ENCODE data around the gene MIA. TPM values are rescaled to one million over a fixed set of nuclear protein-coding genes. Genes with fewer than 3 reads are reported as not detected.

The MIA gene
- total and polyA plus RNA-seq, 2 of the 4 experiments (the other 2 are of a cell fraction), result 0.44 TPM; not detected in 1

- dilution Hi-C loops (cut with HindIII; ENCODE audit: low sequenced_read_pairs, unreplicated experiment), result no loop called here
- in situ Hi-C loops (cut with MboI; ENCODE audit: low sequenced_read_pairs), result no loop called here
- H3K9me1 ChIP-seq (ENCODE audit: insufficient read depth, low read length), result peaks cover 3% of the 10 kb centered on the region; the same call in 1 of the 2 replicates
- no peak overlapping the region for H3K27ac ChIP-seq (ENCODE audit: insufficient read depth, low read length)
- H3K23ac ChIP-seq (ENCODE audit: low read depth, low read length), result no peak overlapping the region
- intact Hi-C loops (cut with micrococcal nuclease), result no loop called here
- no peak overlapping the region for H3K4ac ChIP-seq (ENCODE audit: low read depth, low read length)
- WGBS, 2 experiments (ENCODE audit: extremely low coverage in 2 of 2, insufficient read length in 1 of 2), result 33% methylated on average over 1 of the region's 1 CpG; no CpG with 5 or more reads in 1 of the 2 experiments
- no peaks in the 10 kb centered on the region for H3K4me1 ChIP-seq (ENCODE audit: control insufficient read depth, insufficient read depth, low read length)
- no peaks in the 10 kb centered on the region for H3K9me3 ChIP-seq (ENCODE audit: control insufficient read depth, insufficient read depth, low read length)
- peak overlapping the region; percentile 60 for H2AK9ac ChIP-seq (replicated peaks; ENCODE audit: low read depth, low read length, poor library complexity)
- H3K36me3 ChIP-seq (ENCODE audit: control insufficient read depth, insufficient read depth, low read length), result peaks cover 12% of the 10 kb centered on the region
- H4K20me1 ChIP-seq (ENCODE audit: insufficient read depth, low read length), result no peaks in the 10 kb centered on the region
- ChIA-PET CTCF (no interaction called here), POLR2A (ENCODE audit: unreplicated experiment) (no interaction called here)
- H3K9ac ChIP-seq (ENCODE audit: low read depth, low read length), result no peak overlapping the region
- no peak overlapping the region for H2AK5ac ChIP-seq (ENCODE audit: low read depth, low read length)
- no peak overlapping the region for H2BK5ac ChIP-seq (ENCODE audit: low read depth, low read length, poor library complexity, severe bottlenecking)
- H3K79me1 ChIP-seq (ENCODE audit: low read depth in 1 of 2, low read length in 2 of 2), result peaks cover 0 to 3% of the 10 kb centered on the region in 2 experiments; a peak in 2 of 4 replicates
- H3K56ac ChIP-seq (ENCODE audit: extremely low read depth, insufficient read depth, low read length), result no peak overlapping the region
- no peak for DNase-seq
- no peak overlapping the region for H2AFZ ChIP-seq (replicated peaks; ENCODE audit: low read length, poor library complexity)
- no peak overlapping the region for H3K4me3 ChIP-seq (ENCODE audit: insufficient read depth, low read depth, low read length)
- no peak overlapping the region for H3K14ac ChIP-seq (replicated peaks; ENCODE audit: low read depth, low read length)
- H2BK120ac ChIP-seq (ENCODE audit: low read depth, low read length), result no peak overlapping the region
- no peaks in the 10 kb centered on the region for H3K27me3 ChIP-seq (ENCODE audit: control insufficient read depth, insufficient read depth, low read length)
- no TSS peak for BruUV-seq (replicated peaks)
- H2BK15ac ChIP-seq (ENCODE audit: low read depth, low read length), result no peak overlapping the region
- no peak overlapping the region for H3K18ac ChIP-seq (ENCODE audit: low read depth, low read length)
- H3K4me2 ChIP-seq (ENCODE audit: low read depth, low read length), result no peak overlapping the region
- no peak for ATAC-seq (ENCODE audit: low read depth)
- no peak for TF ChIP-seq ELK1 (IDR thresholded peaks at IDR 0.05; ENCODE audit: borderline replicate concordance, low read depth, low read length)
- no peak for TF ChIP-seq RCOR1 (IDR thresholded peaks at IDR 0.05; ENCODE audit: insufficient replicate concordance, low read length)
- no peak for TF ChIP-seq BHLHE40 (IDR thresholded peaks at IDR 0.05; ENCODE audit: low read depth, low read length)
- TF ChIP-seq FOS (IDR thresholded peaks at IDR 0.05; ENCODE audit: low read depth, low read length), result no peak
- TF ChIP-seq USF2 (IDR thresholded peaks at IDR 0.05; ENCODE audit: low read depth, low read length), result no peak
- TF ChIP-seq RAD21 (IDR thresholded peaks at IDR 0.05; ENCODE audit: low read length), result no peak
- no peak for TF ChIP-seq RFX5 (IDR thresholded peaks at IDR 0.05; ENCODE audit: low read depth, low read length)
- no peak for TF ChIP-seq POLR2A (IDR thresholded peaks at IDR 0.05; ENCODE audit: low read depth, low read length)
- TF ChIP-seq MAZ (IDR thresholded peaks at IDR 0.05; ENCODE audit: borderline replicate concordance, low read depth, low read length), result no peak
- TF ChIP-seq CTCF (conservative IDR thresholded peaks at IDR 0.05; ENCODE audit: low read depth, low read length), result no peak
- TF ChIP-seq MXI1 (IDR thresholded peaks at IDR 0.05; ENCODE audit: borderline replicate concordance, low read depth, low read length), result no peak
- no peak for TF ChIP-seq CHD1 (IDR thresholded peaks at IDR 0.05; ENCODE audit: low read depth, low read length)
- no peak for TF ChIP-seq CEBPB (IDR thresholded peaks at IDR 0.05; ENCODE audit: low read depth, low read length)
- no peak overlapping the region for H4K5ac ChIP-seq (ENCODE audit: low read depth, low read length)
- no peak overlapping the region for H4K91ac ChIP-seq (ENCODE audit: insufficient read depth, low read depth, low read length)
- no peak overlapping the region for H2BK20ac ChIP-seq (ENCODE audit: low read depth, low read length)
- no peak overlapping the region for H4K8ac ChIP-seq (ENCODE audit: low read depth in 2 of 2, low read length in 2 of 2)
Measured at GRCh38 chr19:40785526-40785925, 10.2 kb downstream of the MIA start.
